Lung (tissue), 12 donors: ENCODE measurements around the gene ZNF805. TPM values are rescaled to one million over a fixed set of nuclear protein-coding genes. Genes with fewer than 3 reads are reported as not detected.
A peak's percentile ranks its signal among the peaks of the same experiment; 100 is the strongest.

Experiments used
- ATAC-seq: fragments of 200-7000 bp; cut with Tn5 transposase; one replicate; pipeline ENCODE4 v1.9.1; 2020; ENCODE audit warnings: moderate number of reproducible peaks; ENCODE audit not compliant: insufficient read depth, low FRiP score
- DNase-seq, 3 donors: peaks; one replicate each; pipeline ENCODE4 v3.0.0-alpha.2; 2013 to 2017
- H3K27ac ChIP-seq, 2 donors: one replicate each; pipeline ENCODE4 v1.5.1; 2013; ENCODE audit warnings: mild to moderate bottlenecking in 2 of 2, moderate library complexity in 2 of 2, control low read depth in 1 of 2, inconsistent platforms in 1 of 2, low read depth in 1 of 2, low read length in 1 of 2
- H3K27me3 ChIP-seq, 3 donors: one replicate each; pipeline ENCODE4 v1.5.1; 2013; ENCODE audit warnings: low read length in 2 of 3; ENCODE audit not compliant: control insufficient read depth in 3 of 3, insufficient read depth in 3 of 3
- H3K36me3 ChIP-seq, 4 donors: one replicate each; pipeline ENCODE4 v1.5.1; 2013; ENCODE audit warnings: low read length in 4 of 4, mild to moderate bottlenecking in 1 of 4, moderate library complexity in 1 of 4; ENCODE audit not compliant: control insufficient read depth in 4 of 4, insufficient read depth in 4 of 4
- H3K4me1 ChIP-seq, 5 donors: one replicate each; pipeline ENCODE4 v1.5.1; 2013; ENCODE audit warnings: low read length in 5 of 5, mild to moderate bottlenecking in 2 of 5, moderate library complexity in 1 of 5; ENCODE audit not compliant: control insufficient read depth in 5 of 5, insufficient read depth in 5 of 5
- H3K4me3 ChIP-seq: one replicate; pipeline ENCODE4 v1.5.1; 2013; ENCODE audit warnings: mild to moderate bottlenecking, control low read depth, moderate library complexity
- H3K9ac ChIP-seq, 2 donors: one replicate each; pipeline ENCODE4 v1.5.1; 2013; ENCODE audit warnings: low read length in 2 of 2, control low read depth in 1 of 2; ENCODE audit not compliant: insufficient read depth in 1 of 2
- H3K9me3 ChIP-seq, 4 donors: one replicate each; pipeline ENCODE4 v1.5.1; 2013; ENCODE audit warnings: low read length in 3 of 4, mild to moderate bottlenecking in 1 of 4, moderate library complexity in 1 of 4; ENCODE audit not compliant: control insufficient read depth in 4 of 4, insufficient read depth in 3 of 4
- CTCF ChIP-seq: IDR thresholded peaks from 2 replicates; pipeline ENCODE4 v1.5.1; 2012; ENCODE audit warnings: mild to moderate bottlenecking; ENCODE audit errors: control extremely low read depth, extremely low read depth
- WGBS, 2 donors: extraction: QIAGEN DNeasy Blood & Tissue Kit; methylation state at CpG; one replicate each; pipeline ENCODE4 v1.1.7; 2013; 5-methylcytosine and 5-hydroxymethylcytosine counted together
- polyA plus RNA-seq, 2 donors: library from polyadenylated mRNA; stranded (reverse); fragments of 200-250 nt; gene quantifications; one replicate each; pipeline ENCODE4 v1.2.1, GENCODE V29; 2013
- total RNA-seq, 2 donors: library from RNA; depleted of rRNA in 1 of 2; stranded (reverse); fragments of >200 nt in 1 of 2; gene quantifications; one replicate each; pipeline ENCODE4 v1.2.1, GENCODE V29; 2014 to 2021
- donor health status: control.
- donor health status: control.
- donor health status: Bipolar disorder and iron deficiency.
- donor health status: healthy.
- donor health status: DM: yes; HTN: yes; CAD: no.

The ZNF805 gene
- total and polyA plus RNA-seq, 4 donors: 0.65 to 29.0 (median 7.8) TPM

- no peak for DNase-seq
- peaks cover 0 to 6% (median 0%) of the 10 kb centered on the region in 5 donors for H3K4me1 ChIP-seq
- no peak overlapping the region for H3K9ac ChIP-seq
- H3K27ac ChIP-seq: no peak overlapping the region
- ATAC-seq: peak; percentile 82
- 82 to 91% methylated on average over 1 of the region's 1 CpG for WGBS, 2 donors
- no peak for TF ChIP-seq CTCF
- peaks cover 4 to 15% (median 11%) of the 10 kb centered on the region in 4 donors for H3K36me3 ChIP-seq
- H3K27me3 ChIP-seq: no peaks in the 10 kb centered on the region
- H3K9me3 ChIP-seq: peaks cover 0 to 20% (median 0%) of the 10 kb centered on the region in 4 donors
- no peak overlapping the region for H3K4me3 ChIP-seq
Observed at GRCh38 chr19:57302020-57302465, 61.6 kb downstream of the ZNF805 start.

GRCh38 chr19:57302727-57303401 is 62.4 kb downstream of the ZNF805 start:
- Histone ChIP-seq H3K27me3 (no peaks in the 10 kb centered on the region), H3K36me3 (peaks cover 4 to 15% (median 11%) of the 10 kb centered on the region in 4 donors), H3K27ac (no peak overlapping the region), H3K4me1 (peaks cover 0 to 6% (median 0%) of the 10 kb centered on the region in 5 donors), H3K9ac (no peak overlapping the region), H3K4me3 (no peak overlapping the region), H3K9me3 (peaks cover 0 to 20% (median 0%) of the 10 kb centered on the region in 4 donors)
- TF ChIP-seq CTCF: no peak
- ATAC-seq: no peak
- DNase-seq: no peak
- whole genome bisulfite sequencing, 2 donors: 82 to 95% methylated on average over 7 of the region's 7 CpGs

Other genes starting within 250 kb of the ZNF805 start
- not detected for gene USP29, start 120.6 kb upstream of the ZNF805 start, total RNA-seq
- not detected for gene USP29, start 120.6 kb upstream of the ZNF805 start, polyA plus RNA-seq
- not detected for gene ZIM3, start 95.4 kb upstream of the ZNF805 start, total RNA-seq
- gene ZIM3, start 95.4 kb upstream of the ZNF805 start, polyA plus RNA-seq: not detected
- not detected for gene DUXA, start 73.1 kb upstream of the ZNF805 start, total RNA-seq
- gene DUXA, start 73.1 kb upstream of the ZNF805 start, polyA plus RNA-seq: not detected
- gene ZNF264, start 49.1 kb upstream of the ZNF805 start, total RNA-seq: 10 to 100 TPM; 45.0 to 46.0 TPM
- 1 to 10 TPM; 5.7 to 8.2 TPM for gene ZNF264, start 49.1 kb upstream of the ZNF805 start, polyA plus RNA-seq
- gene AURKC, start 9.6 kb upstream of the ZNF805 start, total RNA-seq: 1 to 10 TPM in 1 of 2 donors, under 1 TPM in 1; 0.80 to 1.2 TPM
- gene AURKC, start 9.6 kb upstream of the ZNF805 start, polyA plus RNA-seq: under 1 TPM; 0.50 to 0.85 TPM
- 100 to 1,000 TPM in 1 of 2 donors, 10 to 100 TPM in 1; 54.1 to 113 TPM for gene ZNF460, start 39.9 kb downstream of the ZNF805 start, total RNA-seq
- gene ZNF460, start 39.9 kb downstream of the ZNF805 start, polyA plus RNA-seq: 1 to 10 TPM; 1.2 to 4.0 TPM
- 10 to 100 TPM in 1 of 2 donors, 1 to 10 TPM in 1; 5.2 to 15.4 TPM for gene ZNF543, start 79.8 kb downstream of the ZNF805 start, total RNA-seq
- 1 to 10 TPM; 1.3 to 1.4 TPM for gene ZNF543, start 79.8 kb downstream of the ZNF805 start, polyA plus RNA-seq
- gene ZNF304, start 110.6 kb downstream of the ZNF805 start, total RNA-seq: 10 to 100 TPM in 1 of 2 donors, 1 to 10 TPM in 1; 7.9 to 13.5 TPM
- 1 to 10 TPM; 2.6 to 3.8 TPM for gene ZNF304, start 110.6 kb downstream of the ZNF805 start, polyA plus RNA-seq
- gene TRAPPC2B, start 122.9 kb downstream of the ZNF805 start, total RNA-seq: 10 to 100 TPM in 1 of 2 donors, 1 to 10 TPM in 1; 6.2 to 15.1 TPM
- 10 to 100 TPM; 15.3 to 25.4 TPM for gene TRAPPC2B, start 122.9 kb downstream of the ZNF805 start, polyA plus RNA-seq
- gene ZNF547, start 122.9 kb downstream of the ZNF805 start, total RNA-seq: 1 to 10 TPM; 2.8 to 4.2 TPM
- gene ZNF547, start 122.9 kb downstream of the ZNF805 start, polyA plus RNA-seq: 1 to 10 TPM; 1.4 to 1.6 TPM
- gene ZNF548, start 149.2 kb downstream of the ZNF805 start, total RNA-seq: 10 to 100 TPM; 14.9 to 35.7 TPM
- 1 to 10 TPM; 5.6 to 6.8 TPM for gene ZNF548, start 149.2 kb downstream of the ZNF805 start, polyA plus RNA-seq
- gene ZNF17, start 170.5 kb downstream of the ZNF805 start, total RNA-seq: 10 to 100 TPM; 13.4 to 18.3 TPM
- 1 to 10 TPM; 2.1 to 4.0 TPM for gene ZNF17, start 170.5 kb downstream of the ZNF805 start, polyA plus RNA-seq
- 10 to 100 TPM; 10.6 to 14.6 TPM for gene ZNF749, start 194.7 kb downstream of the ZNF805 start, total RNA-seq
- 1 to 10 TPM; 4.0 to 8.8 TPM for gene ZNF749, start 194.7 kb downstream of the ZNF805 start, polyA plus RNA-seq
- 1 to 10 TPM in 1 of 2 donors, under 1 TPM in 1; 0.58 to 3.1 TPM for gene VN1R1, start 216.5 kb downstream of the ZNF805 start, total RNA-seq
- gene VN1R1, start 216.5 kb downstream of the ZNF805 start, polyA plus RNA-seq: under 1 TPM; 0.15 to 0.28 TPM
- gene ZNF772, start 236.9 kb downstream of the ZNF805 start, total RNA-seq: 10 to 100 TPM in 1 of 2 donors, 1 to 10 TPM in 1; 8.1 to 28.1 TPM
- 1 to 10 TPM in 1 of 2 donors, under 1 TPM in 1; 0.98 to 2.7 TPM for gene ZNF772, start 236.9 kb downstream of the ZNF805 start, polyA plus RNA-seq
- gene ZNF419, start 247.1 kb downstream of the ZNF805 start, total RNA-seq: 10 to 100 TPM; 10.1 to 12.5 TPM
- 1 to 10 TPM; 4.3 to 5.2 TPM for gene ZNF419, start 247.1 kb downstream of the ZNF805 start, polyA plus RNA-seq